HEK293 (cell line): ENCODE measurements around the gene METTL8.
A peak's percentile ranks its signal among the peaks of the same experiment; 100 is the strongest.

Source experiments
- CTCF ChIA-PET: fragments of 350-600 bp; formaldehyde crosslinking; extraction: SDS; loops from one replicate; lab custom pipeline; 2021; ENCODE audit warnings: antibody characterized with exemption; lab: Yijun Ruan, JAX
- POLR2A ChIA-PET: fragments of 300-600 bp; formaldehyde crosslinking; extraction: SDS; loops from one replicate; lab custom pipeline; 2020; ENCODE audit warnings: antibody characterized with exemption, inconsistent platforms; lab: Yijun Ruan, JAX
- H3K27ac ChIP-seq: fragments of 200-500 bp; sonication (Bioruptor generic); 2 replicates; pipeline ENCODE4 v1.5.1; 2014; ENCODE audit warnings: low read depth, low read length, control low read depth, inconsistent platforms; ENCODE audit errors: extremely low read depth
- H3K36me3 ChIP-seq, 2 experiments: fragments of 200-500 bp in 1 of 2; sonication (Bioruptor generic) in 1 of 2; 1 replicate in 1 of 2; 2 replicates in 1 of 2; pipeline ENCODE4 v1.5.1; 2014 to 2017; ENCODE audit warnings: inconsistent platforms in 2 of 2, low read length in 2 of 2; ENCODE audit not compliant: control insufficient read depth in 2 of 2, insufficient read depth in 1 of 2
- H3K4me1 ChIP-seq: fragments of 200-500 bp; sonication (Bioruptor generic); 2 replicates; pipeline ENCODE4 v1.5.1; 2014; ENCODE audit warnings: mild to moderate bottlenecking, low read length, inconsistent platforms; ENCODE audit not compliant: control insufficient read depth, insufficient read depth
- H3K4me3 ChIP-seq: 2 replicates; pipeline ENCODE4 v1.5.1; 2011; ENCODE audit warnings: low read depth, mild to moderate bottlenecking, control low read depth, low read length, moderate library complexity
- H3K9me3 ChIP-seq: fragments of 200-500 bp; sonication (Bioruptor generic); 2 replicates; pipeline ENCODE4 v1.5.1; 2014; ENCODE audit warnings: low read depth, low read length, inconsistent platforms; ENCODE audit not compliant: control insufficient read depth, insufficient read depth
- BCL11A ChIP-seq: fragments of 450-650 bp; formaldehyde crosslinking; IDR thresholded peaks from 2 replicates; pipeline ENCODE4 v1.5.1; 2016; ENCODE audit warnings: low read depth, missing biosample characterization, missing genetic modification characterization
- KLF9 ChIP-seq: fragments of 450-650 bp; formaldehyde crosslinking; IDR thresholded peaks from 2 replicates; pipeline ENCODE4 v1.5.1; 2016; ENCODE audit warnings: missing biosample characterization, missing genetic modification characterization, low read depth
- MYNN ChIP-seq: fragments of 450-650 bp; formaldehyde crosslinking; IDR thresholded peaks from 2 replicates; pipeline ENCODE4 v1.5.1; 2016; ENCODE audit warnings: missing biosample characterization, missing genetic modification characterization, borderline replicate concordance
- ZNF112 ChIP-seq: fragments of 450-650 bp; formaldehyde crosslinking; IDR thresholded peaks from 2 replicates; pipeline ENCODE4 v1.5.0; 2017; ENCODE audit warnings: missing biosample characterization, missing genetic modification characterization
- ZNF132 ChIP-seq: fragments of 450-650 bp; formaldehyde crosslinking; IDR thresholded peaks from 2 replicates; pipeline ENCODE4 v1.5.1; 2017; ENCODE audit warnings: missing biosample characterization, missing genetic modification characterization, borderline replicate concordance
- ZNF48 ChIP-seq: fragments of 450-650 bp; formaldehyde crosslinking; IDR thresholded peaks from 2 replicates; pipeline ENCODE4 v1.5.1; 2016; ENCODE audit warnings: missing biosample characterization, missing genetic modification characterization
- ZNF610 ChIP-seq: fragments of 450-650 bp; formaldehyde crosslinking; IDR thresholded peaks from 2 replicates; pipeline ENCODE4 v1.5.1; 2016; ENCODE audit warnings: missing biosample characterization, missing genetic modification characterization, borderline replicate concordance
- TF ChIP-seq, protein P1 (sequence below): fragments of 450-650 bp; formaldehyde crosslinking; IDR thresholded peaks from 2 replicates; pipeline ENCODE4 v1.5.1; 2017; ENCODE audit warnings: missing biosample characterization, mild to moderate bottlenecking, missing genetic modification characterization, moderate library complexity
- TF ChIP-seq, protein P2 (sequence below): fragments of 450-650 bp; IDR thresholded peaks from 2 replicates; pipeline ENCODE4 v1.5.1; 2018; ENCODE audit warnings: missing biosample characterization, mild to moderate bottlenecking, missing genetic modification characterization
- TF ChIP-seq, protein P3 (sequence below): fragments of 450-650 bp; formaldehyde crosslinking; IDR thresholded peaks from 2 replicates; pipeline ENCODE4 v1.5.1; 2016; ENCODE audit warnings: missing biosample characterization, missing genetic modification characterization, borderline replicate concordance
- TF ChIP-seq, protein P4 (sequence below): fragments of 450-650 bp; formaldehyde crosslinking; IDR thresholded peaks from 2 replicates; pipeline ENCODE4 v1.5.1; 2017; ENCODE audit warnings: missing biosample characterization, missing genetic modification characterization
- TF ChIP-seq, protein P5 (sequence below): fragments of 450-650 bp; formaldehyde crosslinking; IDR thresholded peaks from 2 replicates; pipeline ENCODE4 v1.5.1; 2016; ENCODE audit warnings: missing biosample characterization, missing genetic modification characterization
- TF ChIP-seq, protein P6 (sequence below): fragments of 450-650 bp; formaldehyde crosslinking; IDR thresholded peaks from 2 replicates; pipeline ENCODE4 v1.5.1; 2016; ENCODE audit warnings: missing biosample characterization, missing genetic modification characterization, borderline replicate concordance
- TF ChIP-seq, protein P7 (sequence below): fragments of 450-650 bp; formaldehyde crosslinking; IDR thresholded peaks from 2 replicates; pipeline ENCODE4 v1.5.1; 2016; ENCODE audit warnings: missing biosample characterization, missing genetic modification characterization

METTL8 gene

DNA sequence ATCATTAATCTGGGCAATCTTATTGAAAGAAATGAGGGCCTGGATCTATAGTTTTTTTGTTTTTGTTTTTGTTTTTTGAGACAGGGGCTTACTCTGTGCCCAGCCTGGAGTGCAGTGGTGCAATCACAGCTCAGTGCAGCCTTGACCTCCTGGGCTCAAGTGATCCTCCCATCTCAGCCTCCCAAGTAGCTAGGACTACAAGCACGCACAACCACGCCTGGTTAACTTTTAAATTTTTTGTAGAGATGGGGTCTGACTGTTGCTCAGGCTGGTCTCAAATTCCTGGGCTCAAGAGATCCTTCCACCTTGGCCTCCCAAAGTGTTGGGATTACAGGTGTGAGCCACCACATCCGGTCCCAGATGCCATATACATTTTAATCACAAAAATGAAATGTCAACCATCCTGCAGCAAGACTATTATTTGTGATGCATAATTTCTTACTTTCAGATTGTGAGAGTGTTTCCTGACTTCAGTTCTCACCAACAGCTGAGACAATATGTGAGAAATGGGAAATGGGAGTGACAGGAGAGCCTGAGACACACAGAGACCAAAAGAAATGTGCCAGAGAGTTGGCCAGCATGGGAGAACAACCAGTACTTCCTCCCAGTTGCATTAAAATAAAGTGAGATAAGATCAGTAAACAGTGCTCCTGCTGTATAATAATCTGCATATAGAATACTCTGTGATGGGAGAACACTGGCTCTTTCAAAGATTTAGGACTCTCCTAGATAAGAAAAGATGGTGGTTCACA, 87.6 kb downstream of the METTL8 start:
- Histone ChIP-seq H3K36me3 (no peaks in the 10 kb centered on the region), H3K9me3 (no peaks in the 10 kb centered on the region), H3K27ac (no peak overlapping the region), H3K4me1 (peaks cover 9% of the 10 kb centered on the region; the same call in 1 of the 2 replicates), H3K4me3 (no peak overlapping the region)
- TF ChIP-seq, protein P1, sequence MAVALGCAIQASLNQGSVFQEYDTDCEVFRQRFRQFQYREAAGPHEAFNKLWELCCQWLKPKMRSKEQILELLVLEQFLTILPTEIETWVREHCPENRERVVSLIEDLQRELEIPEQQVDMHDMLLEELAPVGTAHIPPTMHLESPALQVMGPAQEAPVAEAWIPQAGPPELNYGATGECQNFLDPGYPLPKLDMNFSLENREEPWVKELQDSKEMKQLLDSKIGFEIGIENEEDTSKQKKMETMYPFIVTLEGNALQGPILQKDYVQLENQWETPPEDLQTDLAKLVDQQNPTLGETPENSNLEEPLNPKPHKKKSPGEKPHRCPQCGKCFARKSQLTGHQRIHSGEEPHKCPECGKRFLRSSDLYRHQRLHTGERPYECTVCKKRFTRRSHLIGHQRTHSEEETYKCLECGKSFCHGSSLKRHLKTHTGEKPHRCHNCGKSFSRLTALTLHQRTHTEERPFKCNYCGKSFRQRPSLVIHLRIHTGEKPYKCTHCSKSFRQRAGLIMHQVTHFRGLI: no peak
- TF ChIP-seq KLF9: no peak
- TF ChIP-seq, protein P2, sequence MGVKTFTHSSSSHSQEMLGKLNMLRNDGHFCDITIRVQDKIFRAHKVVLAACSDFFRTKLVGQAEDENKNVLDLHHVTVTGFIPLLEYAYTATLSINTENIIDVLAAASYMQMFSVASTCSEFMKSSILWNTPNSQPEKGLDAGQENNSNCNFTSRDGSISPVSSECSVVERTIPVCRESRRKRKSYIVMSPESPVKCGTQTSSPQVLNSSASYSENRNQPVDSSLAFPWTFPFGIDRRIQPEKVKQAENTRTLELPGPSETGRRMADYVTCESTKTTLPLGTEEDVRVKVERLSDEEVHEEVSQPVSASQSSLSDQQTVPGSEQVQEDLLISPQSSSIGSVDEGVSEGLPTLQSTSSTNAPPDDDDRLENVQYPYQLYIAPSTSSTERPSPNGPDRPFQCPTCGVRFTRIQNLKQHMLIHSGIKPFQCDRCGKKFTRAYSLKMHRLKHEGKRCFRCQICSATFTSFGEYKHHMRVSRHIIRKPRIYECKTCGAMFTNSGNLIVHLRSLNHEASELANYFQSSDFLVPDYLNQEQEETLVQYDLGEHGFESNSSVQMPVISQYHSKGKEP (tag by site-specific recombination): 0 out of 2 replicates have a peak, but pooled peaks have one; percentile 39
- CTCF ChIA-PET: no interaction called here
- POLR2A ChIA-PET: no interaction called here

DNA sequence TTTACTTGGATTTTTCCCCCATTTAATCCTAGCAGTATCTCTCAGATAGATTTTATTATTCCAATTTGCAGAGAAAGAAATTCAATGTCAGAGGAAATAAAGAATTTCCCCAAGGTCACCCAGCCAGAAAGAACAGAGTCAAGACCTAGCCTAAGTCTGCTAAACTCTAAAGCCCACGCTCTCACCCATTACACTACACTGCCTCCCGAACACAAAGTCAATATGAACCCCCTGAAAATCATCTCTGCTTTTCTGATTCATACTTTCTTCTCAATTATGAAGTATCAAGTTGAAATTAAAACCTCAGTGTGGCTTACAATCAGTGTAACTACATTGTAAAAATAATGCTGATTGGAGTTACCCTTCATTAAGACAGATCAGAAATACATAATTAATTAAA, 89.6 kb downstream of the METTL8 start:
- Histone ChIP-seq H3K27ac (no peak overlapping the region), H3K36me3 (no peaks in the 10 kb centered on the region), H3K4me3 (no peak overlapping the region), H3K9me3 (no peaks in the 10 kb centered on the region), H3K4me1 (peaks cover 9% of the 10 kb centered on the region; the same call in 1 of the 2 replicates)
- POLR2A ChIA-PET: no interaction called here
- CTCF ChIA-PET: no interaction called here
- TF ChIP-seq, protein P3, sequence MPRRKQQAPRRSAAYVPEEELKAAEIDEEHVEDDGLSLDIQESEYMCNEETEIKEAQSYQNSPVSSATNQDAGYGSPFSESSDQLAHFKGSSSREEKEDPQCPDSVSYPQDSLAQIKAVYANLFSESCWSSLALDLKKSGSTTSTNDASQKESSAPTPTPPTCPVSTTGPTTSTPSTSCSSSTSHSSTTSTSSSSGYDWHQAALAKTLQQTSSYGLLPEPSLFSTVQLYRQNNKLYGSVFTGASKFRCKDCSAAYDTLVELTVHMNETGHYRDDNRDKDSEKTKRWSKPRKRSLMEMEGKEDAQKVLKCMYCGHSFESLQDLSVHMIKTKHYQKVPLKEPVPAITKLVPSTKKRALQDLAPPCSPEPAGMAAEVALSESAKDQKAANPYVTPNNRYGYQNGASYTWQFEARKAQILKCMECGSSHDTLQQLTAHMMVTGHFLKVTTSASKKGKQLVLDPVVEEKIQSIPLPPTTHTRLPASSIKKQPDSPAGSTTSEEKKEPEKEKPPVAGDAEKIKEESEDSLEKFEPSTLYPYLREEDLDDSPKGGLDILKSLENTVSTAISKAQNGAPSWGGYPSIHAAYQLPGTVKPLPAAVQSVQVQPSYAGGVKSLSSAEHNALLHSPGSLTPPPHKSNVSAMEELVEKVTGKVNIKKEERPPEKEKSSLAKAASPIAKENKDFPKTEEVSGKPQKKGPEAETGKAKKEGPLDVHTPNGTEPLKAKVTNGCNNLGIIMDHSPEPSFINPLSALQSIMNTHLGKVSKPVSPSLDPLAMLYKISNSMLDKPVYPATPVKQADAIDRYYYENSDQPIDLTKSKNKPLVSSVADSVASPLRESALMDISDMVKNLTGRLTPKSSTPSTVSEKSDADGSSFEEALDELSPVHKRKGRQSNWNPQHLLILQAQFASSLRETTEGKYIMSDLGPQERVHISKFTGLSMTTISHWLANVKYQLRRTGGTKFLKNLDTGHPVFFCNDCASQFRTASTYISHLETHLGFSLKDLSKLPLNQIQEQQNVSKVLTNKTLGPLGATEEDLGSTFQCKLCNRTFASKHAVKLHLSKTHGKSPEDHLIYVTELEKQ (tag by site-specific recombination): no peak
- TF ChIP-seq ZNF48 (tag by site-specific recombination) (no peak), MYNN (tag by site-specific recombination) (no peak), ZNF112 (tag by site-specific recombination) (no peak), ZNF610 (tag by site-specific recombination) (no peak), BCL11A (tag by site-specific recombination) (no peak), ZNF132 (tag by site-specific recombination) (no peak)
- TF ChIP-seq, protein P4, sequence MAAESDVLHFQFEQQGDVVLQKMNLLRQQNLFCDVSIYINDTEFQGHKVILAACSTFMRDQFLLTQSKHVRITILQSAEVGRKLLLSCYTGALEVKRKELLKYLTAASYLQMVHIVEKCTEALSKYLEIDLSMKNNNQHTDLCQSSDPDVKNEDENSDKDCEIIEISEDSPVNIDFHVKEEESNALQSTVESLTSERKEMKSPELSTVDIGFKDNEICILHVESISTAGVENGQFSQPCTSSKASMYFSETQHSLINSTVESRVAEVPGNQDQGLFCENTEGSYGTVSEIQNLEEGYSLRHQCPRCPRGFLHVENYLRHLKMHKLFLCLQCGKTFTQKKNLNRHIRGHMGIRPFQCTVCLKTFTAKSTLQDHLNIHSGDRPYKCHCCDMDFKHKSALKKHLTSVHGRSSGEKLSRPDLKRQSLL: no peak
- TF ChIP-seq, protein P5, sequence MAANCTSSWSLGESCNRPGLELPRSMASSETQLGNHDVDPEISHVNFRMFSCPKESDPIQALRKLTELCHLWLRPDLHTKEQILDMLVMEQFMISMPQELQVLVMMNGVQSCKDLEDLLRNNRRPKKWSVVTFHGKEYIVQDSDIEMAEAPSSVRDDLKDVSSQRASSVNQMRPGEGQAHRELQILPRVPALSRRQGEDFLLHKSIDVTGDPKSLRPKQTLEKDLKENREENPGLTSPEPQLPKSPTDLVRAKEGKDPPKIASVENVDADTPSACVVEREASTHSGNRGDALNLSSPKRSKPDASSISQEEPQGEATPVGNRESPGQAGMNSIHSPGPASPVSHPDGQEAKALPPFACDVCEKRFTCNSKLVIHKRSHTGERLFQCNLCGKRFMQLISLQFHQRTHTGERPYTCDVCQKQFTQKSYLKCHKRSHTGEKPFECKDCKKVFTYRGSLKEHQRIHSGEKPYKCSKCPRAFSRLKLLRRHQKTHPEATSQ: no peak
- TF ChIP-seq, protein P6, sequence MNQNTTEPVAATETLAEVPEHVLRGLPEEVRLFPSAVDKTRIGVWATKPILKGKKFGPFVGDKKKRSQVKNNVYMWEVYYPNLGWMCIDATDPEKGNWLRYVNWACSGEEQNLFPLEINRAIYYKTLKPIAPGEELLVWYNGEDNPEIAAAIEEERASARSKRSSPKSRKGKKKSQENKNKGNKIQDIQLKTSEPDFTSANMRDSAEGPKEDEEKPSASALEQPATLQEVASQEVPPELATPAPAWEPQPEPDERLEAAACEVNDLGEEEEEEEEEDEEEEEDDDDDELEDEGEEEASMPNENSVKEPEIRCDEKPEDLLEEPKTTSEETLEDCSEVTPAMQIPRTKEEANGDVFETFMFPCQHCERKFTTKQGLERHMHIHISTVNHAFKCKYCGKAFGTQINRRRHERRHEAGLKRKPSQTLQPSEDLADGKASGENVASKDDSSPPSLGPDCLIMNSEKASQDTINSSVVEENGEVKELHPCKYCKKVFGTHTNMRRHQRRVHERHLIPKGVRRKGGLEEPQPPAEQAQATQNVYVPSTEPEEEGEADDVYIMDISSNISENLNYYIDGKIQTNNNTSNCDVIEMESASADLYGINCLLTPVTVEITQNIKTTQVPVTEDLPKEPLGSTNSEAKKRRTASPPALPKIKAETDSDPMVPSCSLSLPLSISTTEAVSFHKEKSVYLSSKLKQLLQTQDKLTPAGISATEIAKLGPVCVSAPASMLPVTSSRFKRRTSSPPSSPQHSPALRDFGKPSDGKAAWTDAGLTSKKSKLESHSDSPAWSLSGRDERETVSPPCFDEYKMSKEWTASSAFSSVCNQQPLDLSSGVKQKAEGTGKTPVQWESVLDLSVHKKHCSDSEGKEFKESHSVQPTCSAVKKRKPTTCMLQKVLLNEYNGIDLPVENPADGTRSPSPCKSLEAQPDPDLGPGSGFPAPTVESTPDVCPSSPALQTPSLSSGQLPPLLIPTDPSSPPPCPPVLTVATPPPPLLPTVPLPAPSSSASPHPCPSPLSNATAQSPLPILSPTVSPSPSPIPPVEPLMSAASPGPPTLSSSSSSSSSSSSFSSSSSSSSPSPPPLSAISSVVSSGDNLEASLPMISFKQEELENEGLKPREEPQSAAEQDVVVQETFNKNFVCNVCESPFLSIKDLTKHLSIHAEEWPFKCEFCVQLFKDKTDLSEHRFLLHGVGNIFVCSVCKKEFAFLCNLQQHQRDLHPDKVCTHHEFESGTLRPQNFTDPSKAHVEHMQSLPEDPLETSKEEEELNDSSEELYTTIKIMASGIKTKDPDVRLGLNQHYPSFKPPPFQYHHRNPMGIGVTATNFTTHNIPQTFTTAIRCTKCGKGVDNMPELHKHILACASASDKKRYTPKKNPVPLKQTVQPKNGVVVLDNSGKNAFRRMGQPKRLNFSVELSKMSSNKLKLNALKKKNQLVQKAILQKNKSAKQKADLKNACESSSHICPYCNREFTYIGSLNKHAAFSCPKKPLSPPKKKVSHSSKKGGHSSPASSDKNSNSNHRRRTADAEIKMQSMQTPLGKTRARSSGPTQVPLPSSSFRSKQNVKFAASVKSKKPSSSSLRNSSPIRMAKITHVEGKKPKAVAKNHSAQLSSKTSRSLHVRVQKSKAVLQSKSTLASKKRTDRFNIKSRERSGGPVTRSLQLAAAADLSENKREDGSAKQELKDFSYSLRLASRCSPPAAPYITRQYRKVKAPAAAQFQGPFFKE (tag by site-specific recombination): no peak
- TF ChIP-seq, protein P7, sequence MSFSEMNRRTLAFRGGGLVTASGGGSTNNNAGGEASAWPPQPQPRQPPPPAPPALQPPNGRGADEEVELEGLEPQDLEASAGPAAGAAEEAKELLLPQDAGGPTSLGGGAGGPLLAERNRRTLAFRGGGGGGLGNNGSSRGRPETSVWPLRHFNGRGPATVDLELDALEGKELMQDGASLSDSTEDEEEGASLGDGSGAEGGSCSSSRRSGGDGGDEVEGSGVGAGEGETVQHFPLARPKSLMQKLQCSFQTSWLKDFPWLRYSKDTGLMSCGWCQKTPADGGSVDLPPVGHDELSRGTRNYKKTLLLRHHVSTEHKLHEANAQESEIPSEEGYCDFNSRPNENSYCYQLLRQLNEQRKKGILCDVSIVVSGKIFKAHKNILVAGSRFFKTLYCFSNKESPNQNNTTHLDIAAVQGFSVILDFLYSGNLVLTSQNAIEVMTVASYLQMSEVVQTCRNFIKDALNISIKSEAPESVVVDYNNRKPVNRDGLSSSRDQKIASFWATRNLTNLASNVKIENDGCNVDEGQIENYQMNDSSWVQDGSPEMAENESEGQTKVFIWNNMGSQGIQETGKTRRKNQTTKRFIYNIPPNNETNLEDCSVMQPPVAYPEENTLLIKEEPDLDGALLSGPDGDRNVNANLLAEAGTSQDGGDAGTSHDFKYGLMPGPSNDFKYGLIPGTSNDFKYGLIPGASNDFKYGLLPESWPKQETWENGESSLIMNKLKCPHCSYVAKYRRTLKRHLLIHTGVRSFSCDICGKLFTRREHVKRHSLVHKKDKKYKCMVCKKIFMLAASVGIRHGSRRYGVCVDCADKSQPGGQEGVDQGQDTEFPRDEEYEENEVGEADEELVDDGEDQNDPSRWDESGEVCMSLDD (tag by site-specific recombination): no peak
